Lung (tissue), 12 donors: Measurements from ENCODE around the gene MLX. TPM values are rescaled to one million over a fixed set of nuclear protein-coding genes. Genes with fewer than 3 reads are reported as not detected.

Experiments used
- ATAC-seq: fragments of 200-7000 bp; cut with Tn5 transposase; one replicate; pipeline ENCODE4 v1.9.1; 2020; ENCODE audit warnings: moderate number of reproducible peaks; ENCODE audit not compliant: insufficient read depth, low FRiP score
- DNase-seq, 3 donors: peaks; one replicate each; pipeline ENCODE4 v3.0.0-alpha.2; 2013 to 2017
- H3K27ac ChIP-seq, 2 donors: one replicate each; pipeline ENCODE4 v1.5.1; 2013; ENCODE audit warnings: mild to moderate bottlenecking in 2 of 2, moderate library complexity in 2 of 2, control low read depth in 1 of 2, inconsistent platforms in 1 of 2, low read depth in 1 of 2, low read length in 1 of 2
- H3K27me3 ChIP-seq, 3 donors: one replicate each; pipeline ENCODE4 v1.5.1; 2013; ENCODE audit warnings: low read length in 2 of 3; ENCODE audit not compliant: control insufficient read depth in 3 of 3, insufficient read depth in 3 of 3
- H3K36me3 ChIP-seq, 4 donors: one replicate each; pipeline ENCODE4 v1.5.1; 2013; ENCODE audit warnings: low read length in 4 of 4, mild to moderate bottlenecking in 1 of 4, moderate library complexity in 1 of 4; ENCODE audit not compliant: control insufficient read depth in 4 of 4, insufficient read depth in 4 of 4
- H3K4me1 ChIP-seq, 5 donors: one replicate each; pipeline ENCODE4 v1.5.1; 2013; ENCODE audit warnings: low read length in 5 of 5, mild to moderate bottlenecking in 2 of 5, moderate library complexity in 1 of 5; ENCODE audit not compliant: control insufficient read depth in 5 of 5, insufficient read depth in 5 of 5
- H3K4me3 ChIP-seq: one replicate; pipeline ENCODE4 v1.5.1; 2013; ENCODE audit warnings: mild to moderate bottlenecking, control low read depth, moderate library complexity
- H3K9ac ChIP-seq, 2 donors: one replicate each; pipeline ENCODE4 v1.5.1; 2013; ENCODE audit warnings: low read length in 2 of 2, control low read depth in 1 of 2; ENCODE audit not compliant: insufficient read depth in 1 of 2
- H3K9me3 ChIP-seq, 4 donors: one replicate each; pipeline ENCODE4 v1.5.1; 2013; ENCODE audit warnings: low read length in 3 of 4, mild to moderate bottlenecking in 1 of 4, moderate library complexity in 1 of 4; ENCODE audit not compliant: control insufficient read depth in 4 of 4, insufficient read depth in 3 of 4
- WGBS, 2 donors: extraction: QIAGEN DNeasy Blood & Tissue Kit; methylation state at CpG; one replicate each; pipeline ENCODE4 v1.1.7; 2013; 5-methylcytosine and 5-hydroxymethylcytosine counted together
- polyA plus RNA-seq, 2 donors: library from polyadenylated mRNA; stranded (reverse); fragments of 200-250 nt; gene quantifications; one replicate each; pipeline ENCODE4 v1.2.1, GENCODE V29; 2013
- total RNA-seq, 2 donors: library from RNA; depleted of rRNA in 1 of 2; stranded (reverse); fragments of >200 nt in 1 of 2; gene quantifications; one replicate each; pipeline ENCODE4 v1.2.1, GENCODE V29; 2014 to 2021
- TF ChIP-seq, protein P1 (sequence below): IDR thresholded peaks from 2 replicates; pipeline ENCODE4 v1.5.1; 2012; ENCODE audit warnings: mild to moderate bottlenecking; ENCODE audit errors: control extremely low read depth, extremely low read depth
- donor health status: control.
- donor health status: control.
- donor health status: Bipolar disorder and iron deficiency.
- donor health status: healthy.
- donor health status: DM: yes; HTN: yes; CAD: no.

MLX gene
- total and polyA plus RNA-seq, 4 donors: 31.9 to 71.6 (median 65.7) TPM

DNA sequence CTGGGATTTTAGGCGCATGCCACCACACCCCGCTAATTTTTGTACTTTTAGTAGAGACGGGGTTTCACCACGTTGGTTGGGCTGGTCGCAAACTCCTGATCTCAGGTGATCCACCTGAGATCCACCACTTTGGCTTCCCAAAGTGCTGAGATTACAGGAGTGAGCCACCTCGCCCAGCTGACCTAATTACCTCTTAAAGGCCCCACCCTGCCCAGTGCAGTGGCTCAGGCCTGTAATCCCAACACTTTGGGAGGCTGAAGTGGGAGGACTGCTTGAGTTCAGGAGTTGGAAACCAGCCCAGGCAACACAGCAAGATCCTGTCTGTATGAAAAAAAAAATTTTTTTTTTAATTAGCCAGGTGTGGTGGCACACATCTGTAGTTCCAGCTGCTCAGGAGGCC lies 7.8 kb upstream of the MLX start:
- Histone ChIP-seq H3K4me3 (no peak overlapping the region), H3K4me1 (peaks cover 3 to 30% (median 14%) of the 10 kb centered on the region in 5 donors), H3K9ac (no peak overlapping the region), H3K9me3 (no peaks in the 10 kb centered on the region), H3K27me3 (no peaks in the 10 kb centered on the region), H3K36me3 (peaks cover 0 to 7% (median 2%) of the 10 kb centered on the region in 4 donors), H3K27ac (peak overlapping the region in 1 of 2 donors; percentile 26)
- WGBS, 2 donors: 76 to 89% methylated on average over 6 of the region's 6 CpGs
- TF ChIP-seq, protein P1, sequence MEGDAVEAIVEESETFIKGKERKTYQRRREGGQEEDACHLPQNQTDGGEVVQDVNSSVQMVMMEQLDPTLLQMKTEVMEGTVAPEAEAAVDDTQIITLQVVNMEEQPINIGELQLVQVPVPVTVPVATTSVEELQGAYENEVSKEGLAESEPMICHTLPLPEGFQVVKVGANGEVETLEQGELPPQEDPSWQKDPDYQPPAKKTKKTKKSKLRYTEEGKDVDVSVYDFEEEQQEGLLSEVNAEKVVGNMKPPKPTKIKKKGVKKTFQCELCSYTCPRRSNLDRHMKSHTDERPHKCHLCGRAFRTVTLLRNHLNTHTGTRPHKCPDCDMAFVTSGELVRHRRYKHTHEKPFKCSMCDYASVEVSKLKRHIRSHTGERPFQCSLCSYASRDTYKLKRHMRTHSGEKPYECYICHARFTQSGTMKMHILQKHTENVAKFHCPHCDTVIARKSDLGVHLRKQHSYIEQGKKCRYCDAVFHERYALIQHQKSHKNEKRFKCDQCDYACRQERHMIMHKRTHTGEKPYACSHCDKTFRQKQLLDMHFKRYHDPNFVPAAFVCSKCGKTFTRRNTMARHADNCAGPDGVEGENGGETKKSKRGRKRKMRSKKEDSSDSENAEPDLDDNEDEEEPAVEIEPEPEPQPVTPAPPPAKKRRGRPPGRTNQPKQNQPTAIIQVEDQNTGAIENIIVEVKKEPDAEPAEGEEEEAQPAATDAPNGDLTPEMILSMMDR: no peak
- no peak for DNase-seq
- no peak for ATAC-seq

DNA sequence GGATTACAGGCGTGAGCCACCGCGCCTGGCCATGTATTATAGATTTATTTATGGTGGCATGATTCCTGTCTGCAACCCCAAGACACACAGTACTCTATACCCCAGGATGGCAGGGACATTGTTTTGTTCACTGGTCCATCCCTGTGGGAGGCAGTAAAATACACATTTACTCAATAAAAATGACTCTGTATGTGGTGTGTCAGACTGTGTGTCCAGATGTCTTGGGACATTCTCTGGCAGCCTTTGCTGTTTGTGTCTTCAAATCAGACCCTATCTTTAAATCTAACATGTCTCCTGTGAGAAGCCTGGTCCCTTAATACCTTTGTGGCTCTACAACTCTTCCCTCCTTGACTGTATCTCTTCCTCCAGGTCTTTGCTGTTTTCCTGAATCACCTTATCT lies 6.7 kb upstream of the MLX start:
- Histone ChIP-seq H3K27ac (no peak overlapping the region), H3K9ac (peak overlapping the region in 1 of 2 donors; percentile 23), H3K9me3 (no peaks in the 10 kb centered on the region), H3K36me3 (peaks cover 0 to 18% (median 12%) of the 10 kb centered on the region in 4 donors), H3K4me1 (peaks cover 3 to 26% (median 16%) of the 10 kb centered on the region in 5 donors), H3K4me3 (no peak overlapping the region), H3K27me3 (no peaks in the 10 kb centered on the region)
- DNase-seq (no peak), ATAC-seq (no peak)
- WGBS, 2 donors: 93% methylated on average over 3 of the region's 3 CpGs
- TF ChIP-seq, protein P1: no peak

DNA sequence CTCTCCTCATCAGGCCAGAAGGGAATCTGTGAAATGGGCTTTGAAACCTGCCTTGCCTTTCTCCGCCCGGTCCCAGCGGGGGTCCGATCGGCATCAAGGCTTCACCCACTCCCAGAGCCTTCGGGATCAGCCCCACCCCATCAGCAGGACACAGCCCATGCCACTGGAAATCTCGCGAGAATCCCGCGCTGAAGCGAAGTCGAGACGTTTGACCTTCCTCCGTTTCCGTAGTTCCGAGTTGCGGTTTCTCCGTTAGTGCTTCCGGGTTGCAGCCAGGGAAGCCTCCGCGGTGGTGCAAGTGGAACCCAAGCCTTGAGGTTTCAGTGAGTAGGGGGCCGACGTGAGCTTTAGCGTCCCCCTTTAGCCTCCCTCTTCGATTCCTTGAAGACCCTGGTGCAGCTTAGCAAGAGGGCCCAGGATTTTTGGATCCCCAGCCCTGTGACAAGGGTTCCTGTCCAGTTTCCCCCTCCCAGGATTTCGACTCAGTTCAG lies 5.0 kb upstream of the MLX start, which contains the start of gene COASY:
Gene COASY (plus strand): TSS at position 252 of the 491 bp plus-strand sequence. CDS start 475 bp downstream, outside the sequence.
- 0% methylated on average over 26 of the region's 26 CpGs for WGBS, 2 donors
- Histone ChIP-seq H3K27ac (peak within 1 kb of the TSS; percentile 79 to 94), H3K36me3 (peaks cover 0 to 22% (median 18%) of the 10 kb centered on the region in 4 donors), H3K4me3 (peak within 1 kb of the TSS; percentile 97), H3K9ac (peak within 1 kb of the TSS; percentile 78 to 95), H3K4me1 (peaks cover 3 to 29% (median 18%) of the 10 kb centered on the region in 5 donors), H3K27me3 (no peaks in the 10 kb centered on the region), H3K9me3 (no peaks in the 10 kb centered on the region)
- DNase-seq: peak; percentile 97 to 99 (median 98)
- TF ChIP-seq, protein P1: no peak
- peak; percentile 83 for ATAC-seq
